Tibial artery (tissue), 4 donors: ENCODE data around the gene SGIP1.
"Not testable (repeated sequence)": the region's sequence is repeated elsewhere in the genome, so short reads cannot be mapped to it uniquely, and the experiment has no call there.

Experiments
- DNase-seq, 2 donors: peaks; one replicate each; pipeline ENCODE4 v3.0.0-alpha.2; 2019
- H3K27ac ChIP-seq, 2 donors: fragments of 200-600 bp; sonication (generic) in 1 of 2; 1 replicate in 1 of 2; 2 replicates in 1 of 2; pipeline ENCODE4 v1.5.1; 2018 to 2019; ENCODE audit warnings: mild to moderate bottlenecking in 1 of 2
- H3K27me3 ChIP-seq, 2 donors: fragments of 200-600 bp; sonication (generic) in 1 of 2; one replicate each; pipeline versions ENCODE4 v1.5.1 to v1.6.0; 2016 to 2019
- H3K36me3 ChIP-seq, 3 donors: fragments of 200-600 bp; sonication (generic) in 2 of 3; one replicate each; pipeline ENCODE4 v1.5.1; 2016 to 2019; ENCODE audit warnings: mild to moderate bottlenecking in 2 of 3
- H3K4me1 ChIP-seq, 4 donors: fragments of 200-600 bp; sonication (generic) in 2 of 4; 1 replicate in 3 of 4; 2 replicates in 1 of 4; pipeline ENCODE4 v1.5.1; 2016 to 2019
- H3K4me3 ChIP-seq, 2 donors: fragments of 200-600 bp; sonication (generic) in 1 of 2; 1 replicate in 1 of 2; 2 replicates in 1 of 2; pipeline ENCODE4 v1.5.1; 2018 to 2019; ENCODE audit warnings: mild to moderate bottlenecking in 2 of 2
- H3K9me3 ChIP-seq, 3 donors: fragments of 200-600 bp; sonication (generic) in 1 of 3; one replicate each; pipeline ENCODE4 v1.5.1; 2016 to 2019
- CTCF ChIP-seq, 2 experiments: fragments of 200-600 bp in 1 of 2; fragments of 450-650 bp in 1 of 2; IDR thresholded peaks; one replicate each; pipeline ENCODE4 v1.5.1; 2017 to 2019; ENCODE audit warnings: antibody characterized with exemption in 2 of 2, mild to moderate bottlenecking in 1 of 2, moderate library complexity in 1 of 2
- intact Hi-C: fragments of 100-400 bp; cut with DNase I; formaldehyde crosslinking; loops from one replicate; pipeline ENCODE4 v1.15.0; 2023; ENCODE audit warnings: low total_unique reads

SGIP1 gene

GRCh38 chr1:66729523-66729922, 195.6 kb downstream of the SGIP1 start:
- Histone ChIP-seq H3K27me3 (no peaks in the 10 kb centered on the region), H3K27ac (no peak overlapping the region), H3K4me3 (no peak overlapping the region), H3K36me3 (peaks cover 0 to 10% (median 9%) of the 10 kb centered on the region in 3 donors), H3K9me3 (no peaks in the 10 kb centered on the region), H3K4me1 (peaks cover 0 to 12% (median 9%) of the 10 kb centered on the region in 4 donors)
- no peak for TF ChIP-seq CTCF (IDR thresholded peaks at IDR 0.05)
- no peak for DNase-seq
- intact Hi-C loops = loop anchor here (5.0 to 10.0 kb wide), 3 partner anchors 285 to 775 kb away; no protein-coding TSS in a partner anchor

- no peak overlapping the region for H3K4me3 ChIP-seq
- no peaks in the 10 kb centered on the region for H3K9me3 ChIP-seq
- intact Hi-C loops = no loop called here
- TF ChIP-seq CTCF (IDR thresholded peaks at IDR 0.05) = no peak
- H3K27me3 ChIP-seq = no peaks in the 10 kb centered on the region
- H3K36me3 ChIP-seq = peaks cover 0 to 13% (median 10%) of the 10 kb centered on the region in 3 donors
- no peak for DNase-seq
- H3K4me1 ChIP-seq = peaks cover 0 to 9% (median 7%) of the 10 kb centered on the region in 4 donors
- H3K27ac ChIP-seq = no peak overlapping the region
Measured at GRCh38 chr1:66730462-66730861, 196.5 kb downstream of the SGIP1 start.

GRCh38 chr1:66731170-66731865, 197.4 kb downstream of the SGIP1 start:
- Histone ChIP-seq H3K36me3 (peaks cover 0 to 13% (median 10%) of the 10 kb centered on the region in 3 donors), H3K9me3 (no peaks in the 10 kb centered on the region), H3K27ac (no peak overlapping the region), H3K4me1 (peaks cover 0 to under 1% (median 0%) of the 10 kb centered on the region in 4 donors), H3K27me3 (no peaks in the 10 kb centered on the region), H3K4me3 (no peak overlapping the region)
- DNase-seq = no peak
- TF ChIP-seq CTCF (IDR thresholded peaks at IDR 0.05) = no peak
- intact Hi-C loops = no loop called here

GRCh38 chr1:66732407-66733166, 198.6 kb downstream of the SGIP1 start:
- TF ChIP-seq CTCF (IDR thresholded peaks at IDR 0.05) = no peak
- Histone ChIP-seq H3K4me3 (no peak overlapping the region), H3K36me3 (peaks cover 0 to 13% (median 10%) of the 10 kb centered on the region in 3 donors), H3K9me3 (no peaks in the 10 kb centered on the region), H3K4me1 (no peaks in the 10 kb centered on the region), H3K27ac (no peak overlapping the region), H3K27me3 (no peaks in the 10 kb centered on the region)
- DNase-seq = no peak
- intact Hi-C loops = no loop called here

GRCh38 chr1:66733348-66734017, 199.5 kb downstream of the SGIP1 start:
- no peak overlapping the region for H3K27ac ChIP-seq
- intact Hi-C loops = no loop called here
- TF ChIP-seq CTCF (IDR thresholded peaks at IDR 0.05) = no peak
- no peaks in the 10 kb centered on the region for H3K9me3 ChIP-seq
- no peak overlapping the region for H3K4me3 ChIP-seq
- no peaks in the 10 kb centered on the region for H3K27me3 ChIP-seq
- no peak for DNase-seq
- no peaks in the 10 kb centered on the region for H3K4me1 ChIP-seq
- H3K36me3 ChIP-seq = peaks cover 0 to 13% (median 10%) of the 10 kb centered on the region in 3 donors

- H3K27ac ChIP-seq, DNase-seq, intact Hi-C loops, H3K27me3 ChIP-seq, H3K4me1 ChIP-seq, H3K9me3 ChIP-seq, H3K4me3 ChIP-seq: not testable (repeated sequence)
- H3K36me3 ChIP-seq = peaks cover 8 to 21% (median 16%) of the 10 kb centered on the region in 3 donors
Measured at GRCh38 chr1:66734531-66734930, 200.6 kb downstream of the SGIP1 start.
